Stimulated activated memory B cell treated with anti-CD40 and anti-IgM and Interleukin-4, amounts not matched to agents 10 μg/mL and 1 μg/mL and 100 μg/mL, for 72 hours (primary cell): ENCODE measurements around the gene SSU72.

Experiments used
- ATAC-seq: fragments of 150-1000 bp; cut with Tn5 transposase; 2 replicates; pipeline ENCODE4 v1.10.0; 2021
- H3K27ac Mint-ChIP-seq: one replicate; pipeline ENCODE4 v1.8.0; 2022; ENCODE audit warnings: mild to moderate bottlenecking, mixed read lengths
- H3K27me3 Mint-ChIP-seq: one replicate; pipeline ENCODE4 v1.8.0; 2022; ENCODE audit warnings: mixed read lengths
- H3K36me3 Mint-ChIP-seq: one replicate; pipeline ENCODE4 v1.8.0; 2022; ENCODE audit warnings: mixed read lengths
- H3K4me1 Mint-ChIP-seq: one replicate; pipeline ENCODE4 v1.8.0; 2022; ENCODE audit warnings: mixed read lengths
- H3K4me3 Mint-ChIP-seq: one replicate; pipeline ENCODE4 v1.8.0; 2022; ENCODE audit warnings: mild to moderate bottlenecking, moderate library complexity, mixed read lengths
- H3K9me3 Mint-ChIP-seq: one replicate; pipeline ENCODE4 v1.8.0; 2022; ENCODE audit warnings: mixed read lengths

The SSU72 gene

GRCh38 chr1:1574721-1575537 is at the start of gene SSU72:
Gene SSU72 (minus strand): TSS chr1:1574863. CDS start chr1:1574557, 306 bp downstream.
- peak; percentile 94 for ATAC-seq

GRCh38 chr1:1623631-1624442 is 49.2 kb upstream of the SSU72 start:
- Mint-ChIP-seq H3K9me3 (no peaks in the 10 kb centered on the region), H3K4me3 (no peak overlapping the region), H3K36me3 (no peaks in the 10 kb centered on the region), H3K27ac (no peak overlapping the region), H3K27me3 (no peaks in the 10 kb centered on the region), H3K4me1 (peaks cover 6% of the 10 kb centered on the region)
- peak; percentile 28 for ATAC-seq

More at GRCh38 chr1:1574721-1575537, at the start of gene SSU72:
- Mint-ChIP-seq H3K9me3 (no peaks in the 10 kb centered on the region), H3K27me3 (no peaks in the 10 kb centered on the region), H3K4me3 (peak within 1 kb of the TSS; percentile 98), H3K36me3 (peaks cover 9% of the 10 kb centered on the region), H3K27ac (peak within 1 kb of the TSS; percentile 100), H3K4me1 (peaks cover 34% of the 10 kb centered on the region)

GRCh38 chr1:1623181-1623630 is 48.5 kb upstream of the SSU72 start:
- no peak overlapping the region for H3K27ac Mint-ChIP-seq
- ATAC-seq = peak; percentile 1
- no peaks in the 10 kb centered on the region for H3K27me3 Mint-ChIP-seq
- no peaks in the 10 kb centered on the region for H3K9me3 Mint-ChIP-seq
- no peak overlapping the region for H3K4me3 Mint-ChIP-seq
- H3K36me3 Mint-ChIP-seq = no peaks in the 10 kb centered on the region
- peaks cover 6% of the 10 kb centered on the region for H3K4me1 Mint-ChIP-seq

GRCh38 chr1:1622788-1623094 is 48.1 kb upstream of the SSU72 start:
- Mint-ChIP-seq H3K9me3 (no peaks in the 10 kb centered on the region), H3K4me1 (peaks cover 6% of the 10 kb centered on the region), H3K36me3 (no peaks in the 10 kb centered on the region), H3K4me3 (no peak overlapping the region), H3K27me3 (no peaks in the 10 kb centered on the region), H3K27ac (no peak overlapping the region)
- ATAC-seq = no peak

- no peak for ATAC-seq
- no peaks in the 10 kb centered on the region for H3K36me3 Mint-ChIP-seq
- H3K27ac Mint-ChIP-seq = no peak overlapping the region
- no peaks in the 10 kb centered on the region for H3K9me3 Mint-ChIP-seq
- H3K4me3 Mint-ChIP-seq = no peak overlapping the region
- no peaks in the 10 kb centered on the region for H3K27me3 Mint-ChIP-seq
- peaks cover 11% of the 10 kb centered on the region for H3K4me1 Mint-ChIP-seq
Observed at GRCh38 chr1:1622010-1622787, 47.5 kb upstream of the SSU72 start.

- no peaks in the 10 kb centered on the region for H3K36me3 Mint-ChIP-seq
- no peak for ATAC-seq
- H3K27me3 Mint-ChIP-seq = no peaks in the 10 kb centered on the region
- no peak overlapping the region for H3K4me3 Mint-ChIP-seq
- no peaks in the 10 kb centered on the region for H3K9me3 Mint-ChIP-seq
- H3K4me1 Mint-ChIP-seq = peaks cover 19% of the 10 kb centered on the region
- H3K27ac Mint-ChIP-seq = no peak overlapping the region
Observed at GRCh38 chr1:1621173-1622009, 46.7 kb upstream of the SSU72 start.

- no peak for ATAC-seq
- Mint-ChIP-seq H3K36me3 (no peaks in the 10 kb centered on the region), H3K27me3 (no peaks in the 10 kb centered on the region), H3K9me3 (no peaks in the 10 kb centered on the region), H3K4me3 (no peak overlapping the region), H3K27ac (no peak overlapping the region), H3K4me1 (peaks cover 20% of the 10 kb centered on the region)
Observed at GRCh38 chr1:1620433-1621139, 45.9 kb upstream of the SSU72 start.

GRCh38 chr1:1619917-1620361 is 45.3 kb upstream of the SSU72 start:
- Mint-ChIP-seq H3K4me3 (no peak overlapping the region), H3K27me3 (no peaks in the 10 kb centered on the region), H3K27ac (no peak overlapping the region), H3K4me1 (peaks cover 21% of the 10 kb centered on the region), H3K36me3 (no peaks in the 10 kb centered on the region), H3K9me3 (no peaks in the 10 kb centered on the region)
- ATAC-seq = no peak

GRCh38 chr1:1618396-1619068 is 43.9 kb upstream of the SSU72 start:
- ATAC-seq = no peak
- no peak overlapping the region for H3K27ac Mint-ChIP-seq
- H3K4me3 Mint-ChIP-seq = no peak overlapping the region
- H3K4me1 Mint-ChIP-seq = peaks cover 29% of the 10 kb centered on the region
- H3K9me3 Mint-ChIP-seq = no peaks in the 10 kb centered on the region
- no peaks in the 10 kb centered on the region for H3K36me3 Mint-ChIP-seq
- no peaks in the 10 kb centered on the region for H3K27me3 Mint-ChIP-seq

- Mint-ChIP-seq H3K27ac (no peak overlapping the region), H3K27me3 (no peaks in the 10 kb centered on the region), H3K4me1 (peaks cover 32% of the 10 kb centered on the region), H3K36me3 (no peaks in the 10 kb centered on the region), H3K4me3 (no peak overlapping the region), H3K9me3 (no peaks in the 10 kb centered on the region)
- ATAC-seq = no peak
Observed at GRCh38 chr1:1617925-1618324, 43.3 kb upstream of the SSU72 start.

GRCh38 chr1:1617516-1617915 is 42.9 kb upstream of the SSU72 start:
- no peaks in the 10 kb centered on the region for H3K27me3 Mint-ChIP-seq
- H3K9me3 Mint-ChIP-seq = no peaks in the 10 kb centered on the region
- no peaks in the 10 kb centered on the region for H3K36me3 Mint-ChIP-seq
- peaks cover 32% of the 10 kb centered on the region for H3K4me1 Mint-ChIP-seq
- peak overlapping the region; percentile 77 for H3K4me3 Mint-ChIP-seq
- no peak for ATAC-seq
- no peak overlapping the region for H3K27ac Mint-ChIP-seq

GRCh38 chr1:1616838-1617237 is 42.2 kb upstream of the SSU72 start:
- Mint-ChIP-seq H3K36me3 (no peaks in the 10 kb centered on the region), H3K4me3 (peak overlapping the region; percentile 77), H3K4me1 (peaks cover 32% of the 10 kb centered on the region), H3K27me3 (no peaks in the 10 kb centered on the region), H3K27ac (no peak overlapping the region), H3K9me3 (no peaks in the 10 kb centered on the region)
- no peak for ATAC-seq

- Mint-ChIP-seq H3K27ac (peak overlapping the region; percentile 95), H3K36me3 (no peaks in the 10 kb centered on the region), H3K27me3 (no peaks in the 10 kb centered on the region), H3K4me3 (peak overlapping the region; percentile 77), H3K9me3 (no peaks in the 10 kb centered on the region), H3K4me1 (peaks cover 32% of the 10 kb centered on the region)
- peak; percentile 51 for ATAC-seq
Observed at GRCh38 chr1:1616045-1616790, 41.6 kb upstream of the SSU72 start.
